K562 (cell line): ENCODE data around the gene NECAB2. TPM values are rescaled to one million over a fixed set of nuclear protein-coding genes. Genes with fewer than 3 reads are reported as not detected.

ENCODE experiments used
- BCOR ChIP-seq: fragments of 450-650 bp; IDR thresholded peaks from 2 replicates; pipeline ENCODE4 v1.6.1; 2016
- CBFA2T3 ChIP-seq: fragments of 450-650 bp; IDR thresholded peaks from 2 replicates; pipeline ENCODE4 v1.6.1; 2017
- DDX20 ChIP-seq: fragments of 450-650 bp; IDR thresholded peaks from 2 replicates; pipeline ENCODE4 v1.6.1; 2016; ENCODE audit warnings: missing genetic modification characterization, low read depth, mild to moderate bottlenecking, missing compliant biosample characterization, moderate library complexity
- ETS2 ChIP-seq: IDR thresholded peaks from 2 replicates; pipeline ENCODE4 v1.6.1; 2016; ENCODE audit warnings: borderline replicate concordance, missing genetic modification characterization, mild to moderate bottlenecking, moderate library complexity, missing compliant biosample characterization; ENCODE audit not compliant: poor library complexity, severe bottlenecking
- GATA2 ChIP-seq: sonication (generic); formaldehyde crosslinking; IDR thresholded peaks from 2 replicates; pipeline ENCODE4 v1.4.0; 2020; ENCODE audit warnings: mild to moderate bottlenecking, missing genetic modification reagents
- HNRNPUL1 ChIP-seq: fragments of 200-400 bp; formaldehyde crosslinking; IDR thresholded peaks from 2 replicates; pipeline ENCODE4 v1.6.1; 2017; ENCODE audit warnings: low read length
- MAFK ChIP-seq: IDR thresholded peaks from 2 replicates; pipeline ENCODE4 v1.6.1; 2011; ENCODE audit warnings: low read length, improper control_type of control experiment
- MCM3 ChIP-seq: fragments of 450-650 bp; IDR thresholded peaks from 2 replicates; pipeline ENCODE4 v1.6.1; 2016
- POLR3G ChIP-seq: IDR thresholded peaks from 2 replicates; pipeline ENCODE4 v1.6.1; 2011; ENCODE audit not compliant: insufficient read length, insufficient replicate concordance; ENCODE audit errors: extremely low read depth
- SMC3 ChIP-seq: conservative IDR thresholded peaks from 2 replicates; pipeline ENCODE4 v1.6.1; 2011; ENCODE audit warnings: low read depth, low read length, improper control_type of control experiment; ENCODE audit not compliant: insufficient read depth
- SRSF3 ChIP-seq: fragments of 200-400 bp; formaldehyde crosslinking; IDR thresholded peaks from 2 replicates; pipeline ENCODE4 v1.6.1; 2016; ENCODE audit warnings: mild to moderate bottlenecking, low read length, moderate library complexity; ENCODE audit not compliant: insufficient read depth
- ZBTB17 ChIP-seq: fragments of 450-650 bp; formaldehyde crosslinking; IDR thresholded peaks from 2 replicates; pipeline ENCODE4 v1.4.0; 2020; ENCODE audit warnings: mild to moderate bottlenecking
- polyA plus RNA-seq, 8 experiments: library from polyadenylated mRNA; depleted of rRNA in 4 of 8; stranded (reverse) in 5 of 8; unstranded in 3 of 8; fragments of >200 nt; fragmentation: Nextera tagmentation in 2 of 8; fragmentation: Illumina TruSeq in 1 of 8; extraction: Ambion mirVana in 2 of 8; extraction: Trizol in 1 of 8; gene quantifications; 2 replicates each; pipeline versions ENCODE4 v1.2.1 to v1.2.3, GENCODE V29; 2011 to 2014; ENCODE audit warnings: inconsistent platforms in 1 of 8, missing spikeins in 1 of 8
- total RNA-seq, 7 experiments: library from RNA; depleted of rRNA in 6 of 7; stranded (reverse); fragments of >200 nt in 6 of 7; fragmentation: Illumina TruSeq in 2 of 7; extraction: Trizol in 2 of 7; gene quantifications; 2 replicates each; pipeline versions ENCODE4 v1.2.1 to v1.2.3, GENCODE V29; 2011 to 2021; ENCODE audit warnings: low replicate concordance in 1 of 7
- TF ChIP-seq, protein P1 (sequence below), 2 experiments: IDR thresholded peaks; 2 replicates each; pipeline ENCODE4 v1.6.1; 2011; ENCODE audit warnings: borderline replicate concordance in 1 of 2, control low read depth in 1 of 2, low read depth in 1 of 2, low read length in 1 of 2, mild to moderate bottlenecking in 1 of 2, mixed read lengths in 1 of 2, moderate library complexity in 1 of 2; ENCODE audit not compliant: insufficient read depth in 1 of 2, insufficient read length in 1 of 2, poor library complexity in 1 of 2, severe bottlenecking in 1 of 2; ENCODE audit errors: extremely low read depth in 1 of 2
- TF ChIP-seq, protein P2 (sequence below), 3 experiments: fragments of 200-800 bp in 1 of 3; sonication (Bioruptor generic) in 1 of 3; sonication (generic) in 1 of 3; formaldehyde crosslinking in 1 of 3; IDR thresholded peaks; 2 replicates each; pipeline versions ENCODE4 v1.6.1 to v1.8.0; 2016 to 2022; ENCODE audit warnings: mild to moderate bottlenecking in 2 of 3, missing compliant biosample characterization in 2 of 3, missing genetic modification characterization in 2 of 3, missing genetic modification reagents in 1 of 3

NECAB2 gene
- total and polyA plus RNA-seq, 9 of the 15 experiments (the other 6 are each of a cell fraction or from before 2014, with no cell fraction given), result 0.03 to 0.28 TPM; not detected in 7

- TF ChIP-seq DDX20, result no peak
- no peak for TF ChIP-seq GATA2
- TF ChIP-seq POLR3G, result no peak
- TF ChIP-seq SMC3, result peak; percentile 86
- TF ChIP-seq ETS2 (tag), result no peak
- no peak for TF ChIP-seq HNRNPUL1
- TF ChIP-seq ZBTB17 (CRISPR knock-in tag), result no peak
- no peak for TF ChIP-seq MAFK
- TF ChIP-seq BCOR, result no peak
- TF ChIP-seq SRSF3, result no peak
- no peak for TF ChIP-seq CBFA2T3
- TF ChIP-seq, protein P1, sequence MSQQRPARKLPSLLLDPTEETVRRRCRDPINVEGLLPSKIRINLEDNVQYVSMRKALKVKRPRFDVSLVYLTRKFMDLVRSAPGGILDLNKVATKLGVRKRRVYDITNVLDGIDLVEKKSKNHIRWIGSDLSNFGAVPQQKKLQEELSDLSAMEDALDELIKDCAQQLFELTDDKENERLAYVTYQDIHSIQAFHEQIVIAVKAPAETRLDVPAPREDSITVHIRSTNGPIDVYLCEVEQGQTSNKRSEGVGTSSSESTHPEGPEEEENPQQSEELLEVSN (IDR thresholded peaks at IDR 0.05; ENCODE audit: borderline replicate concordance in 1 of 2, extremely low read depth in 1 of 2, insufficient read depth in 1 of 2, insufficient read length in 1 of 2, low read depth in 1 of 2, low read length in 1 of 2, poor library complexity in 1 of 2, severe bottlenecking in 1 of 2), result peak in 1 of 2 experiments; percentile 71
- TF ChIP-seq, protein P2, sequence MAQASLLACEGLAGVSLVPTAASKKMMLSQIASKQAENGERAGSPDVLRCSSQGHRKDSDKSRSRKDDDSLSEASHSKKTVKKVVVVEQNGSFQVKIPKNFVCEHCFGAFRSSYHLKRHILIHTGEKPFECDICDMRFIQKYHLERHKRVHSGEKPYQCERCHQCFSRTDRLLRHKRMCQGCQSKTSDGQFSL (CRISPR knock-in tag; IDR thresholded peaks at IDR 0.05), result no peak
- TF ChIP-seq, protein P2 (tag; IDR thresholded peaks at IDR 0.05), result no peak
- TF ChIP-seq MCM3, result 0 out of 2 replicates have a peak, but pooled peaks have one; percentile 53
Observed at GRCh38 chr16:83967838-83968305, at the start of gene NECAB2 (continued).
